Measurements from ENCODE around the gene FCHSD2. TPM values are rescaled to one million over a fixed set of nuclear protein-coding genes. Genes with fewer than 3 reads are reported as not detected.

FCHSD2 gene
- total RNA-seq, 2 donors from 2014 or later, result 20.0 to 22.1 TPM

DNA sequence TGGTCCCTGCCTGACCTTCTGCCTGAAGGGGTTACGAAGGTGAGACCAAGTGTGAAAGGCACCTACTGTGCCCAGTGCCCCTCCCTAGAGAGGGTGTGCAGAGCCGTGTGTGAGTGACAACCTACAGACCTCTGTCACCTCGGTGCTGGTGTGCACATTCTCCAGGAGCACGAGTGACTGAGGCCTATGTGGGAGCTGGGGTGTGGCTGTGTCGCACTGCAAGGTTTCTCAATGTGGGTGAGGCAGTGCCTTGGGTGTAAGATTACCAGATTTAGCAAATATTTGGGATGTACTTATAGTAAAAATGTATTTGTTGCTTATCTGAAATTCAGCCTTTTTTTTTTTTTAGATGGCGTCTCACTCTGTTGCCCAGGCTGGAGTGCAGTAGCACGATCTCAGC, 353.9 kb downstream of the FCHSD2 start:
- ATAC-seq (no peak), DNase-seq (no peak)
- intact Hi-C loops (cut with DNase I, micrococcal nuclease), result no loop called here

DNA sequence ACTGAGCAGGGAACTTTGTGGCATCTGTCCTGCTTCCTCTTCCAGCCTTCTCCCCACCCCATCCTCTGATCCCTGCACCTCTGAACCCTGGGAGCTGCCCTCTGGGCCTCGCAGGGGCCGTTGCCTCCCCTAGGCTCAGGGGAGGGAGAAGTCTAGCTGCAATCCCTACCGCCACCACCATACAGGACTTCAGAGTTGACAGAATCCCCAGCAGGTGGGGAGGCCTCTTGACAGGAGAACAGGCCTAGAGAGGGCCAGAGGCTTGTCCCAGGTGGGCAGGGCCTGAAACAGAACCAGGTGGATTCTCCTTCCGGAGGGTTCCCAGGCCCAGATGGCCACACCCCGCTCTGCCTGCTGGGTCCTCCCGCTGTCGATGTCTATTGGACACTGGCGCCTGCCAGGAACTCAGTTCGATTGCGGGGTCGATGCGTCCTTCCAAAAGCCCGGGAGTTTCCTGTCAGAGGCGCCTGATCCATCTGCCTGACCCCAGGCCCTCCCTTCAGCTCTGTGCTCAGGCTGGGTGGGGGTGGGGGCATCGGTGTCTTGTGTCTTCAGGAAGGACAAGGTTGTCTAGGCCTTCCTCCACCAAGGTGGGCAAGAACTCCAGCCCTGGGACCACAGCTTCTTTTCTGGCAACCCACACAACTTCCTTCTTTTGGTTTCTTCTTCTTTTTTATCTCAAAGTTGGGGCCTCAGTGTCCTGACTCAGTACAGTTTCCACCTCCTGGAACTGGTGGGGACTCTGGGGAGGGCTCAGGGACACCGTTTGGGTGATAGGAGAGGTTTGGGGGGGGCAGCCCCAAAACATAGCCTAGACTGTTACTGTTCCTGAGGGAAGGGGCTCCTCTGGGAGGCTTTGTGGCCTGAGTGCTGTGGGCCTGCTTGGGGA, 354.7 kb downstream of the FCHSD2 start:
- ATAC-seq (peak; percentile 58), DNase-seq (peak; percentile 83 to 87)
- intact Hi-C loops (cut with DNase I, micrococcal nuclease), result no loop called here

Other genes starting within 250 kb of the FCHSD2 start
- 10 to 100 TPM; 14.5 to 20.4 TPM for gene P2RY2, start 76.0 kb upstream of the FCHSD2 start, total RNA-seq
- 1 to 10 TPM; 1.5 to 1.8 TPM for gene P2RY6, start 130.0 kb upstream of the FCHSD2 start, total RNA-seq
- gene ARHGEF17, start 166.0 kb upstream of the FCHSD2 start, total RNA-seq, result 10 to 100 TPM in 1 of 2 donors, 1 to 10 TPM in 1; 6.8 to 14.4 TPM
- 1 to 10 TPM; 2.6 to 3.1 TPM for gene RELT, start 234.1 kb upstream of the FCHSD2 start, total RNA-seq

Measured in left colon (tissue), 2 donors.